H9 (cell line): ENCODE measurements around the gene POLR2L. TPM values are rescaled to one million over a fixed set of nuclear protein-coding genes. Genes with fewer than 3 reads are reported as not detected.

Source experiments
- DNase-seq: peaks from one replicate; pipeline ENCODE4 v3.0.0-alpha.2; 2017
- H2AFZ ChIP-seq: one replicate; pipeline ENCODE4 v1.6.1; 2013; ENCODE audit warnings: mild to moderate bottlenecking, low read length, control low read depth, moderate library complexity
- H2AK5ac ChIP-seq: 2 replicates; pipeline ENCODE4 v1.6.1; 2013; ENCODE audit warnings: low read length, control low read depth, mixed read lengths; ENCODE audit not compliant: insufficient read length
- H2BK120ac ChIP-seq: one replicate; pipeline ENCODE4 v1.6.1; 2013; ENCODE audit warnings: low read depth, mild to moderate bottlenecking, low read length, control low read depth, inconsistent platforms; ENCODE audit not compliant: poor library complexity, severe bottlenecking
- H2BK12ac ChIP-seq: 2 replicates; pipeline ENCODE4 v1.6.1; 2013; ENCODE audit warnings: low read length, control low read depth, mixed read lengths, low read depth; ENCODE audit not compliant: insufficient read length
- H2BK15ac ChIP-seq: 2 replicates; pipeline ENCODE4 v1.6.1; 2013; ENCODE audit warnings: low read depth, low read length, control low read depth
- H2BK20ac ChIP-seq: one replicate; pipeline ENCODE4 v1.6.1; 2013; ENCODE audit warnings: low read depth, mild to moderate bottlenecking, low read length, control low read depth, inconsistent platforms; ENCODE audit not compliant: poor library complexity, severe bottlenecking
- H2BK5ac ChIP-seq: 2 replicates; pipeline ENCODE4 v1.6.1; 2013; ENCODE audit warnings: low read length, control low read depth, mixed read lengths; ENCODE audit not compliant: insufficient read length
- H3K14ac ChIP-seq: 2 replicates; pipeline ENCODE4 v1.6.1; 2013; ENCODE audit warnings: low read length, control low read depth; ENCODE audit not compliant: insufficient read depth
- H3K18ac ChIP-seq: 2 replicates; pipeline ENCODE4 v1.6.1; 2013; ENCODE audit warnings: low read depth, mild to moderate bottlenecking, mixed read lengths, low read length, control low read depth; ENCODE audit not compliant: insufficient read length
- H3K23ac ChIP-seq: 2 replicates; pipeline ENCODE4 v1.6.1; 2013; ENCODE audit warnings: low read length, control low read depth, mixed read lengths, low read depth; ENCODE audit not compliant: insufficient read length
- H3K23me2 ChIP-seq: 2 replicates; pipeline ENCODE4 v1.6.1; 2013; ENCODE audit warnings: low read depth, mild to moderate bottlenecking, mixed read lengths, low read length, control low read depth; ENCODE audit not compliant: insufficient read length, poor library complexity, severe bottlenecking
- H3K27ac ChIP-seq: 2 replicates; pipeline ENCODE4 v1.5.1; 2013; ENCODE audit warnings: low read length, control low read depth, mixed read lengths, low read depth; ENCODE audit not compliant: insufficient read length
- H3K27me3 ChIP-seq: 2 replicates; pipeline ENCODE4 v1.6.1; 2013; ENCODE audit warnings: low read length, control low read depth, inconsistent platforms; ENCODE audit not compliant: insufficient read depth
- H3K4ac ChIP-seq: 2 replicates; pipeline ENCODE4 v1.6.1; 2013; ENCODE audit warnings: low read depth, mild to moderate bottlenecking, control low read depth, inconsistent platforms, low read length, moderate library complexity
- H3K4me1 ChIP-seq: 2 replicates; pipeline ENCODE4 v1.6.1; 2013; ENCODE audit warnings: low read length, control low read depth, inconsistent platforms; ENCODE audit not compliant: insufficient read depth
- H3K4me2 ChIP-seq: 2 replicates; pipeline ENCODE4 v1.6.1; 2013; ENCODE audit warnings: low read length, control low read depth, mixed read lengths; ENCODE audit not compliant: insufficient read length, insufficient read depth
- H3K56ac ChIP-seq: 2 replicates; pipeline ENCODE4 v1.6.1; 2013; ENCODE audit warnings: low read depth, mild to moderate bottlenecking, mixed read lengths, low read length, control low read depth; ENCODE audit not compliant: insufficient read length
- H3K79me1 ChIP-seq: 2 replicates; pipeline ENCODE4 v1.6.1; 2013; ENCODE audit warnings: low read depth, mild to moderate bottlenecking, moderate library complexity, low read length, control low read depth, inconsistent platforms; ENCODE audit not compliant: insufficient read depth, poor library complexity, severe bottlenecking
- H3K79me2 ChIP-seq: 2 replicates; pipeline ENCODE4 v1.6.1; 2013; ENCODE audit warnings: low read length, control low read depth, inconsistent platforms; ENCODE audit not compliant: insufficient read depth
- H3K9ac ChIP-seq: 2 replicates; pipeline ENCODE4 v1.6.1; 2013; ENCODE audit warnings: low read length, control low read depth, mixed read lengths; ENCODE audit not compliant: insufficient read length; ENCODE audit errors: extremely low read depth
- H3K9me3 ChIP-seq: one replicate; pipeline ENCODE4 v1.6.1; 2013; ENCODE audit warnings: low read depth, low read length, inconsistent platforms; ENCODE audit not compliant: control insufficient read depth
- H3T11ph ChIP-seq: one replicate; pipeline ENCODE4 v1.6.1; 2013; ENCODE audit warnings: mild to moderate bottlenecking, low read length, control low read depth, inconsistent platforms
- H4K20me1 ChIP-seq: one replicate; pipeline ENCODE4 v1.6.1; 2013; ENCODE audit not compliant: control insufficient read depth, insufficient read length, insufficient read depth
- H4K5ac ChIP-seq: 2 replicates; pipeline ENCODE4 v1.6.1; 2013; ENCODE audit warnings: low read depth, mild to moderate bottlenecking, mixed read lengths, low read length, control low read depth; ENCODE audit not compliant: insufficient read length
- H4K8ac ChIP-seq: replicated peaks from 2 replicates; pipeline ENCODE4 v1.6.1; 2013; ENCODE audit warnings: low read length, control low read depth, mixed read lengths, low read depth; ENCODE audit not compliant: insufficient read length
- H4K91ac ChIP-seq: 2 replicates; pipeline ENCODE4 v1.6.1; 2013; ENCODE audit warnings: low read depth, mild to moderate bottlenecking, moderate library complexity, mixed read lengths, low read length, control low read depth; ENCODE audit not compliant: insufficient read length
- H3K27ac Mint-ChIP-seq, 3 experiments: 2 replicates in 2 of 3; 3 replicates in 1 of 3; pipeline ENCODE4 v1.8.0; 2020 to 2021; ENCODE audit warnings: mixed read lengths in 3 of 3, mild to moderate bottlenecking in 1 of 3, moderate library complexity in 1 of 3
- H3K27me3 Mint-ChIP-seq: 2 replicates; pipeline ENCODE4 v1.8.0; 2021; ENCODE audit warnings: low read depth, mild to moderate bottlenecking, moderate library complexity, mixed read lengths
- H3K36me3 Mint-ChIP-seq, 3 experiments: 2 replicates in 2 of 3; 3 replicates in 1 of 3; pipeline ENCODE4 v1.8.0; 2020 to 2021; ENCODE audit warnings: low read depth in 3 of 3, mixed read lengths in 3 of 3; ENCODE audit not compliant: insufficient read depth in 1 of 3
- H3K4me1 Mint-ChIP-seq, 2 experiments: 2 replicates each; pipeline ENCODE4 v1.8.0; 2020; ENCODE audit warnings: mixed read lengths in 2 of 2
- H3K4me3 Mint-ChIP-seq, 2 experiments: 2 replicates in 1 of 2; 3 replicates in 1 of 2; pipeline ENCODE4 v1.8.0; 2020 to 2021; ENCODE audit warnings: mild to moderate bottlenecking in 2 of 2, mixed read lengths in 2 of 2, moderate library complexity in 1 of 2
- H3K9me3 Mint-ChIP-seq, 2 experiments: 2 replicates in 1 of 2; 3 replicates in 1 of 2; pipeline ENCODE4 v1.8.0; 2020; ENCODE audit warnings: mild to moderate bottlenecking in 2 of 2, mixed read lengths in 2 of 2, moderate library complexity in 1 of 2
- WGBS: extraction: QIAGEN DNeasy Blood & Tissue Kit; methylation state at CpG from one replicate; pipeline ENCODE4 v1.1.7; 2013; ENCODE audit warnings: missing lambda C conversion rate, low lambda C conversion rate, mixed read lengths; ENCODE audit not compliant: insufficient read length; ENCODE audit errors: extremely low coverage; 5-methylcytosine and 5-hydroxymethylcytosine counted together
- total RNA-seq: library from RNA; stranded (reverse); gene quantifications from 2 replicates; pipeline ENCODE4 v1.2.1, GENCODE V29; 2021
- TF ChIP-seq, protein P1 (sequence below): fragments of 200-600 bp; sonication (generic); conservative IDR thresholded peaks from 3 replicates; pipeline ENCODE4 v1.8.0; 2021; ENCODE audit warnings: antibody characterized with exemption, mild to moderate bottlenecking

Gene POLR2L
- total RNA-seq, 1 experiment from 2014 or later: 135 TPM

DNA sequence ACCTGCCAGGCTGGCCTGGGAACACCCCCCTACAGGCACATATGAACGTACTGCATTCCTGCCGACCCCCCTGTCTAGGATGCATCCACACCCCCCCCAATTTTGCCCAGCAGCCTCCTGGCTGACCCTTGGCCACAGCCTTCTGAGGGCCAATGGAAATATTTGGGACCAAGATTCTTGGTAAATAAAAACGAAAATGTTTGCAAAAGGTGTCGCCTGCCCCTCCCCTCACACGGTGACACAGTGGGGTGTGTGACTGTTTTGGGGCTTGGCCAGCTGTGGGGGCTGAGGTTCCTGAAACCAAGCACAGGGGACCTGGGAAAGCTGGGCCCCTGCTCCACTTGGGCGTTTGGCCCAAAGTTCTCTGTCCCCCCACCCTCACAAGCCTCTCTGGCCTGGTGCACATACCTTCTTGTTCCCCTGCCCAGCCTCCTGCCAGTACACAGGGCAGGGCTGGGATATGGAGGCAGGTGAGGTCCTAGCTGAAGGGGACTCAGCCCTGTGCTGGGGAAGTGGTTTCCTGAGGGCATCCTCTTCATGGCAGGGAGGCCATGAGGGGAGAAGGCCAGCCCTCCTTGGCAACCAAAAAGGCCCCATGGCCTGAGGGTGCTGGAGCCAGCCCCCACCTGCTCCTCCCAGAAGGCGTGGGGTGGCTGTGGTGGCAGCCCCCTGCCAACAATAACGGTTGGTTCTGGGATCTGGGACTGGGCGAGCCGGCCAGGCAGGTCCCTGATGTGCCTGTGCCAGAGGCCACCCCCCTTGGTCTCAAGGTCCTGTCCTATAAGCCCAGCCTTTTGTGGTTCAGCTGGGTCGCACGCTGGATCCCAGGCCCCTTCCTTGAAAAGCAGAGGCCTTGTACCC is 16.7 kb downstream of the POLR2L start:
- Histone ChIP-seq H3K56ac (no peak overlapping the region), H2BK15ac (no peak overlapping the region), H3K79me1 (no peaks in the 10 kb centered on the region), H3K27ac (no peak overlapping the region), H3K4me2 (no peak overlapping the region), H3K23ac (no peak overlapping the region), H2AK5ac (no peak overlapping the region), H3K27me3 (peaks cover under 1% of the 10 kb centered on the region; the same call in 1 of the 2 replicates), H3K4ac (no peak overlapping the region), H4K5ac (no peak overlapping the region), H3K79me2 (no peaks in the 10 kb centered on the region), H4K91ac (no peak overlapping the region), H2BK5ac (no peak overlapping the region), H2BK12ac (no peak overlapping the region), H3K9me3 (no peaks in the 10 kb centered on the region), H2BK120ac (no peak overlapping the region), H2AFZ (no peak overlapping the region), H3K4me1 (no peaks in the 10 kb centered on the region; the same call in 1 of the 2 replicates), H3T11ph (no peak overlapping the region), H2BK20ac (no peak overlapping the region), H3K14ac (no peak overlapping the region), H4K20me1 (no peaks in the 10 kb centered on the region), H4K8ac (no peak overlapping the region), H3K9ac (no peak overlapping the region), H3K18ac (no peak overlapping the region), H3K23me2 (peaks cover 21% of the 10 kb centered on the region)
- Mint-ChIP-seq H3K9me3 (no peaks in the 10 kb centered on the region; a peak in 1 of 5 replicates), H3K4me1 (peaks cover 23 to 31% of the 10 kb centered on the region in 2 experiments), H3K36me3 (peaks cover 0 to 26% (median 13%) of the 10 kb centered on the region in 3 experiments), H3K4me3 (no peak overlapping the region; a peak in 1 of 5 replicates), H3K27ac (no peak overlapping the region), H3K27me3 (peaks cover 21% of the 10 kb centered on the region)
- WGBS: no CpG with 5 or more reads among the region's 12 CpGs
- TF ChIP-seq, protein P1, sequence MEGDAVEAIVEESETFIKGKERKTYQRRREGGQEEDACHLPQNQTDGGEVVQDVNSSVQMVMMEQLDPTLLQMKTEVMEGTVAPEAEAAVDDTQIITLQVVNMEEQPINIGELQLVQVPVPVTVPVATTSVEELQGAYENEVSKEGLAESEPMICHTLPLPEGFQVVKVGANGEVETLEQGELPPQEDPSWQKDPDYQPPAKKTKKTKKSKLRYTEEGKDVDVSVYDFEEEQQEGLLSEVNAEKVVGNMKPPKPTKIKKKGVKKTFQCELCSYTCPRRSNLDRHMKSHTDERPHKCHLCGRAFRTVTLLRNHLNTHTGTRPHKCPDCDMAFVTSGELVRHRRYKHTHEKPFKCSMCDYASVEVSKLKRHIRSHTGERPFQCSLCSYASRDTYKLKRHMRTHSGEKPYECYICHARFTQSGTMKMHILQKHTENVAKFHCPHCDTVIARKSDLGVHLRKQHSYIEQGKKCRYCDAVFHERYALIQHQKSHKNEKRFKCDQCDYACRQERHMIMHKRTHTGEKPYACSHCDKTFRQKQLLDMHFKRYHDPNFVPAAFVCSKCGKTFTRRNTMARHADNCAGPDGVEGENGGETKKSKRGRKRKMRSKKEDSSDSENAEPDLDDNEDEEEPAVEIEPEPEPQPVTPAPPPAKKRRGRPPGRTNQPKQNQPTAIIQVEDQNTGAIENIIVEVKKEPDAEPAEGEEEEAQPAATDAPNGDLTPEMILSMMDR: no peak
- no peak for DNase-seq
